ENCODE measurements around the gene FGF11.

The FGF11 gene

DNA sequence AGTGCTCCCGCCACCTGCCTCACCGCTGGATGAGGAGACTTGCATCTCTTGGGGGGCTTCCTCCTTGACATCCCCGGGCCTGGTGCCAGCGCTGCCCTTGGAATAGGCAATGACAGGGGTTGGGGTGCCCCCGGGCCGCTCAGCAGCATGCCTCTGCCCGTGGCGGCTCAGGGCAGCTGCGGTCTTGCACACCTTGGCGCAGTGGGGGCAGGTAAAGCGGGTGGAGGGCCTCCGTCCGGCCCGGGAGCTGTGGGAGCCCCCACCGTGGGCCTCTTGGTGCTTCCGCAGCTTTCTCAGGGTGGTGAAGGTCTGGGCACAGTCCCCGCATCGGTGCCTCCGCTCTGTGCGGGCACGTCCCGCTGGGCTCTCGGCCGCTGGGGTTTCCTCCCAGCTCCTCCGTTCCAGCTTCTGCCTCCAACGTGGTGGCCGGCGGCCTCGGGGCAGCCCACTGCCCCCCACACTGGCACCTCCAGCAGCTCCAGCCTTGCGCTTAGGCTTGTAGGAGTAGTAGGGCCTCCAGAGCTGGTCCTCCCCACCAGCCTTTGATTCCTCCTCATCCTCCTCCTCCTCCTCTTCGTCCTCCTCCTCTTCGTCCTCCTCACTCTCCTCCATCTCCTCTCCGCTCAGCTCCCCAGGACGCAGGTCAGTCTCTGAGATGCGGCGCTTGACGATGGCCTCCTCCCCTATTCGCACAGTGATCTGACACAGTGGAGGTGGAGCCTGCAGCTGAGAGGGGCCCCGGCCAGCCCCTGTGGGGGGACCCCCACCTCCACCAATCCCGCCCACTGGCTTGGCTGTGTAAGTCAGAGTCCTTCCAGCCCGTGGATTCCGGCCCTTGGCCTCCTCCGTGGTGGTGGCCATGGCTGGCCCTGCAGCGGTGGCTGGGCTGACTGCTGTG is 23.4 kb downstream of the FGF11 start:
- DNase-seq: no peak
- Histone ChIP-seq H3K4me3 (ENCODE audit: insufficient read depth, low read depth, low read length, poor library complexity, severe bottlenecking) (no peak overlapping the region), H3K27ac (ENCODE audit: insufficient read depth, low read length, poor library complexity, severe bottlenecking) (no peak overlapping the region), H3K36me3 (ENCODE audit: control insufficient read depth, insufficient read depth, low read length) (peaks cover 38% of the 10 kb centered on the region), H3K27me3 (replicated peaks; ENCODE audit: control insufficient read depth, insufficient read depth, low read length, poor library complexity, severe bottlenecking) (no peaks in the 10 kb centered on the region), H3K9me3 (ENCODE audit: control insufficient read depth, low read length) (no peaks in the 10 kb centered on the region), H3K4me1 (ENCODE audit: control insufficient read depth, insufficient read depth, low read length, poor library complexity, severe bottlenecking) (no peaks in the 10 kb centered on the region)

DNA sequence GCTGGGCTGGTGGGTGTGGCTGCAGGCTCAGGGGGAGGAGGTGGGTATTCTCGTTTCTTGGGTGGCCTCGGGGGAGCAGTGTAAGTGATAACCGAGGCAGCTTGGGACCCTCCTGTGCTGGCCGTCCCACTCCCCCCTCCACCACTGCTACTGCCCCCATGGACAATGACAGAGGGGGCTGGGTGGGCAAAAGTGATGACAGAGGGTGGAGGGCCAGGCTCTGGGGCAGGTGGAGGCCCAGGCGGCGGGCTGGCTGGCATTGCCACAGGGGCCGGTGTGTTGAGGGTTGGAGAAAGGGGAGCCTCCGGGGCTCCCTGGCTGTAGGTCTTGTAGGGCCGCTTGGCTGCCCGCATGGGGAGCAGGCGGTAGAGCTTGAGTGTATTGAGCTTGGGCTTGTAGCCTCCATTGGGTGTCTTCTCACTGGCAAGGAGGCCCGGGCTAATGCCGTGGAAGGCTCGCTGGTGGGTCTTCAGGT is 24.1 kb downstream of the FGF11 start:
- Histone ChIP-seq H3K27ac (ENCODE audit: insufficient read depth, low read length, poor library complexity, severe bottlenecking) (no peak overlapping the region), H3K27me3 (replicated peaks; ENCODE audit: control insufficient read depth, insufficient read depth, low read length, poor library complexity, severe bottlenecking) (no peaks in the 10 kb centered on the region), H3K36me3 (ENCODE audit: control insufficient read depth, insufficient read depth, low read length) (peaks cover 38% of the 10 kb centered on the region), H3K4me3 (ENCODE audit: insufficient read depth, low read depth, low read length, poor library complexity, severe bottlenecking) (no peak overlapping the region), H3K9me3 (ENCODE audit: control insufficient read depth, low read length) (no peaks in the 10 kb centered on the region), H3K4me1 (ENCODE audit: control insufficient read depth, insufficient read depth, low read length, poor library complexity, severe bottlenecking) (no peaks in the 10 kb centered on the region)
- DNase-seq: no peak

DNA sequence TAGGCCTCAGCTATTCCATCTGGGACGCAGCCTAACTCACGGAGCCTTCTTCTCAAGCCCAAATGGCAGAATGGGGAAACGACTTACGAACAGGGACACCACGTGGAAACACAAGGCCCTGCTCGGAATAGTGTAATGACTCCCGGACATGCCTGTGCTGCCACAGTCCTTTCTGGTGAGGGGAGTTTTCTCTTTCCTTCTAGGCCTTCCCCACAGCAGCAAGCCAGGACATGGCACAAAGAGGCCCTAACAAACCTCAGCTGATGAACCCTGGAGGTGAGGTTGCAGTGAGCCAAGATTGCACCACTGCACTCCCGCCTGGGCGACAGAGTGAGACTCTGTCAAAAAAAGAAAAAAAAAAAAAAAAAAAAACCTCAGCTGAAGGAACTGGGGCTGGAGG is 24.8 kb downstream of the FGF11 start:
- Histone ChIP-seq H3K36me3 (ENCODE audit: control insufficient read depth, insufficient read depth, low read length) (peaks cover 38% of the 10 kb centered on the region), H3K9me3 (ENCODE audit: control insufficient read depth, low read length) (no peaks in the 10 kb centered on the region), H3K4me1 (ENCODE audit: control insufficient read depth, insufficient read depth, low read length, poor library complexity, severe bottlenecking) (no peaks in the 10 kb centered on the region), H3K27me3 (replicated peaks; ENCODE audit: control insufficient read depth, insufficient read depth, low read length, poor library complexity, severe bottlenecking) (no peaks in the 10 kb centered on the region), H3K4me3 (ENCODE audit: insufficient read depth, low read depth, low read length, poor library complexity, severe bottlenecking) (no peak overlapping the region), H3K27ac (ENCODE audit: insufficient read depth, low read length, poor library complexity, severe bottlenecking) (no peak overlapping the region)
- no peak for DNase-seq

DNA sequence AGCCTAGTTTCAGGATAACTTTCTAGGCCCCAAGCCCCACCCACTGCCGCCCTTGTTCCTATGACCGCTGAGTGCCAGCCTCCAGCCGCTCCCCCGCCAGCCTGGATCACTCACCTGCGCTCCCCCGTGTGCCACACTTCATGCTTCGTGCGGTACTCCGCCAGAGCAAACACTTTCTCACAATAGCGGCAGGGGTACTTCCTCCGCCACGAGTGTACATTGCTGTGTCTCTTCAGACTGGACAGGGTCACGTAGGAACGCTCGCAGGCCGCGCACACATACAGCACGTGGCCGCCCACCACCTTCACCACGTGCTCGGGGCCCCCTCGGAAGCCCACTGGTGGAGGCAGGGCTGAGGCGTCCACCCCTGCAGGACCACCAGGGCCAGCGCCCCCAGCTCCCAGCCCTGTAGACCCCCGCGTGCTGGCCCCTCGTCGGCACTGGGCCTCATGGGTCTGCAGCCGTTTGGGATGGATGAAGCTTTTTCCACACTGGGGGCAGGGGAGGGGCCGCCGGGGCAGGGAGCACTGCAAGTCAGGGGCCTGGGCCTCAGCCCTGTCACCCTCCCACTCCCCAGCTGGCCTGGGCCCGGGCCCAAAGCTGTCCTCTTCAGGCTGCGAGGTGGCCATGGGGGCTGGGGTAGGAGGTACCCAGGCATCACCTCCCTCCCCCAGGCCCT is 26.4 kb downstream of the FGF11 start:
- Histone ChIP-seq H3K36me3 (ENCODE audit: control insufficient read depth, insufficient read depth, low read length) (peaks cover 38% of the 10 kb centered on the region), H3K4me1 (ENCODE audit: control insufficient read depth, insufficient read depth, low read length, poor library complexity, severe bottlenecking) (no peaks in the 10 kb centered on the region), H3K27me3 (replicated peaks; ENCODE audit: control insufficient read depth, insufficient read depth, low read length, poor library complexity, severe bottlenecking) (no peaks in the 10 kb centered on the region), H3K27ac (ENCODE audit: insufficient read depth, low read length, poor library complexity, severe bottlenecking) (no peak overlapping the region), H3K4me3 (ENCODE audit: insufficient read depth, low read depth, low read length, poor library complexity, severe bottlenecking) (no peak overlapping the region), H3K9me3 (ENCODE audit: control insufficient read depth, low read length) (no peaks in the 10 kb centered on the region)
- no peak for DNase-seq

DNA sequence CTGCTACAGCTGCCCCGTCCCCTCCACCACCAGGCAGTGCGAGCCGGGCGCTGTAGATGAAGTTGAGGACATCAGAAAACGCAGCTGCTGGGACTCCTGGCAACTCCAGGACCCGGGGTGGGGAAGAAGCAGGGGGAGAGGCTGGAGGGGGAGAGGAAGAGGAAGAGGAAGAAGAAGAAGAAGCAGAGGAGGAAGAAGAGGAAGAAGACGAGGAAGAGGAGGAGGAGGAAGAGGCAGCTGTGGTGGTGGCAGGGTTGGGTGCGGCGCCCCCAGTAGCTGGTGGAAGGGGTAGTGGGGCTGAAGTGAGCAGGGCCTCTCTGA is 27.0 kb downstream of the FGF11 start:
- no peaks in the 10 kb centered on the region for H3K27me3 ChIP-seq (replicated peaks; ENCODE audit: control insufficient read depth, insufficient read depth, low read length, poor library complexity, severe bottlenecking)
- H3K4me3 ChIP-seq (ENCODE audit: insufficient read depth, low read depth, low read length, poor library complexity, severe bottlenecking): no peak overlapping the region
- H3K9me3 ChIP-seq (ENCODE audit: control insufficient read depth, low read length): no peaks in the 10 kb centered on the region
- no peaks in the 10 kb centered on the region for H3K4me1 ChIP-seq (ENCODE audit: control insufficient read depth, insufficient read depth, low read length, poor library complexity, severe bottlenecking)
- peaks cover 38% of the 10 kb centered on the region for H3K36me3 ChIP-seq (ENCODE audit: control insufficient read depth, insufficient read depth, low read length)
- no peak overlapping the region for H3K27ac ChIP-seq (ENCODE audit: insufficient read depth, low read length, poor library complexity, severe bottlenecking)
- no peak for DNase-seq

DNA sequence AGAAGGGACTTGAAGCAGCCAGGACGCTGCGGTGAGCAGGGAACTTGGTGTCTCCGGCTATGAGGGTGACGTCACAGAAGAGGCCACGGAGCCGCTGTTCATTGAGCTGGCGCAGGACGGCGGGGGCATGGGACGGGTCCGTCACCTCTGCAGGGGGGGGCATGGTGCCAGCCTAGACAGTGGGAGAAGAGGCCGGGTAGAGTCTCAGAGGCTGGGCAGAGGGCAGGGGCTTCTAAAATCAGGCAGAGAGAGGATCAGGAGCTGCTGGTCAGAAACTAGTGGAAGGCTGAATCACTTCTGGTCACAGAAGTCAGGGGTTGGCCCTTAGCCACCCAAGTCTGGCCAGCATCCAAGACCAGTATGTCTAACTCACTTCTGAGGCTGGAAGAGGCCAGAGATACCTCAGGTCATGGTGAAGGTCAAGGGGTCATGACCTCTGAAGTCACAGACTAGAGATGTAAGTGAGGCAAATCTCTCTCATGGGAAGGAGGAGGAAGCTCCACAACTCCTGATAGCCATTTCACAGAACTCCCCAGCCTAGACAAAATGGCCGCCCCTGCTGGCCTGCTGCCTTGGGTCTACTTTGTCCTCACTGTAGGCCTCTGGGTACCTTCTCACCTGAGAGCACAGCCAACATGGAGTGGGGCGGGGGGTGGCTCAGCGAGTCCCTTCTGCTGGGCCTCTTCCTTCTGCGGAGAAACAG is 27.5 kb downstream of the FGF11 start:
- Histone ChIP-seq H3K36me3 (ENCODE audit: control insufficient read depth, insufficient read depth, low read length) (peaks cover 38% of the 10 kb centered on the region), H3K4me1 (ENCODE audit: control insufficient read depth, insufficient read depth, low read length, poor library complexity, severe bottlenecking) (no peaks in the 10 kb centered on the region), H3K9me3 (ENCODE audit: control insufficient read depth, low read length) (no peaks in the 10 kb centered on the region), H3K27ac (ENCODE audit: insufficient read depth, low read length, poor library complexity, severe bottlenecking) (no peak overlapping the region), H3K4me3 (ENCODE audit: insufficient read depth, low read depth, low read length, poor library complexity, severe bottlenecking) (no peak overlapping the region), H3K27me3 (replicated peaks; ENCODE audit: control insufficient read depth, insufficient read depth, low read length, poor library complexity, severe bottlenecking) (no peaks in the 10 kb centered on the region)
- DNase-seq: no peak

DNA sequence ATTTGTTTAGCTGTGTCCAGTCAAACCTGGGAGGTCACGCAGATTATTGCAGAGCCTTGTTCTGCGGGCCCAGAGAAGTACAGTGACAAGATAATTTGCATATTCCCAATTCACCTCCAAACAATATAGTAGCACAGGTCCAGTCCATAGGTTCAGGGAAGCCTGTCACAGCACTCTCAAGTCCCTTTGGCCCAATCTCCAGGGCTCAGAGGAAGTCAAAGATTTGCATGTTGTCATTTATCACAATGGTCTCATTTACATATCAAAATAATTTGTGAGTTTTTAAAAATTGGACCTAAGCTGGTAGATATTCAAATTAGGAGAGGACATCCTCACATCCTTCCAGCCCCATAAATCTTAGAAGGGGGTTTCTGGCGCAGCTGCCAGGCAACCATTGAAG is 28.2 kb downstream of the FGF11 start:
- no peaks in the 10 kb centered on the region for H3K4me1 ChIP-seq (ENCODE audit: control insufficient read depth, insufficient read depth, low read length, poor library complexity, severe bottlenecking)
- no peak for DNase-seq
- H3K27ac ChIP-seq (ENCODE audit: insufficient read depth, low read length, poor library complexity, severe bottlenecking): no peak overlapping the region
- H3K36me3 ChIP-seq (ENCODE audit: control insufficient read depth, insufficient read depth, low read length): peaks cover 38% of the 10 kb centered on the region
- H3K4me3 ChIP-seq (ENCODE audit: insufficient read depth, low read depth, low read length, poor library complexity, severe bottlenecking): no peak overlapping the region
- H3K9me3 ChIP-seq (ENCODE audit: control insufficient read depth, low read length): no peaks in the 10 kb centered on the region
- H3K27me3 ChIP-seq (replicated peaks; ENCODE audit: control insufficient read depth, insufficient read depth, low read length, poor library complexity, severe bottlenecking): no peaks in the 10 kb centered on the region

DNA sequence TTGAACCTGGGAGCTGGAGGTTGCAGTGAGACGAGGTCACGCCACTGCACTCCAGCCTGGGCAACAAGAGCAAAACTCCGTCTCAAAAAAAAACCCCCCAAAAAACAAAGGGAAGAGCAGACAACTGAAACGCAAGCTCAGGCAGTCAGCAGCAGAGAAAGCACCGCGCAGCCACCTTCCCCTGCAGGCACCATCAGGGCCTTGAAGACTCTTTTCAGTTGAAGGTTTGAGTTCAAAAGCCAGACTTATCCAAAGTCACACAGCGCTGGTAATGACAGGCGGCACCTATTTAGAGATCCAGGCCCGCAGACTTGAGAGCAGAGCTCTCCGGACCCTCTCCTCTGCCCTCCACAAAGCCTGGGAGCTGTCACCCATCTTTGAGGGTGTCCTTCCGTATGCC is 29.0 kb downstream of the FGF11 start:
- no peak for DNase-seq
- Histone ChIP-seq H3K9me3 (ENCODE audit: control insufficient read depth, low read length) (no peaks in the 10 kb centered on the region), H3K4me1 (ENCODE audit: control insufficient read depth, insufficient read depth, low read length, poor library complexity, severe bottlenecking) (no peaks in the 10 kb centered on the region), H3K27me3 (replicated peaks; ENCODE audit: control insufficient read depth, insufficient read depth, low read length, poor library complexity, severe bottlenecking) (no peaks in the 10 kb centered on the region), H3K27ac (ENCODE audit: insufficient read depth, low read length, poor library complexity, severe bottlenecking) (no peak overlapping the region), H3K4me3 (ENCODE audit: insufficient read depth, low read depth, low read length, poor library complexity, severe bottlenecking) (no peak overlapping the region), H3K36me3 (ENCODE audit: control insufficient read depth, insufficient read depth, low read length) (peaks cover 30% of the 10 kb centered on the region)

DNA sequence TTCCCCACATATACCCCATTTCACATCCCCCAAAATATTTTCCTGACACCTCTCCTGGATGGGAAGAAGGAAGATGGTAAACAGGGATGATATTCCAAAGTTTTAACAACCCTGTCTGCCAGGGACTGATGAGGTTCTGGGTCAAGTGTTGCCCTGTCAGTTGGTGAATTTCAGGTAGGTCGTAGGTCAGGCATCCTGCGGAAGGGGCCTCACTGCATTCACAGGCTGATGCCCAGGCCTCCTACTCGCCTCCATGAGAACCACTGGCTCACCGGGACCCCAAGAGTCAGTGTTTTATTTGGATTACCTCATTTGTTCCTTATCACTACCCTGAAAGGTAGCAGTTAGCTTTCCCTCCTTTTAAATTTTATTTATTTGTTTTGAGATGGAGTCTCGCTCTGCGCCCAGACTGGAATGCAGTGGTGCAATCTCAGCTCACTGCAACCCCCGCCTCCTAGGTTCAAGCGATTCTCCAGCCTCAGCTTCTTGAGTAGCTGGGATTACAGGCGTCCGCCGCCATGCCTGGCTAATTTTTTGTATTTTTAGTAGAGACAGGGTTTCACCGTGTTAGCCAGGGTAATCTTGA is 29.6 kb downstream of the FGF11 start:
- peaks cover 24% of the 10 kb centered on the region for H3K36me3 ChIP-seq (ENCODE audit: control insufficient read depth, insufficient read depth, low read length)
- no peak overlapping the region for H3K4me3 ChIP-seq (ENCODE audit: insufficient read depth, low read depth, low read length, poor library complexity, severe bottlenecking)
- no peak for DNase-seq
- no peaks in the 10 kb centered on the region for H3K9me3 ChIP-seq (ENCODE audit: control insufficient read depth, low read length)
- no peak overlapping the region for H3K27ac ChIP-seq (ENCODE audit: insufficient read depth, low read length, poor library complexity, severe bottlenecking)
- H3K4me1 ChIP-seq (ENCODE audit: control insufficient read depth, insufficient read depth, low read length, poor library complexity, severe bottlenecking): no peaks in the 10 kb centered on the region
- H3K27me3 ChIP-seq (replicated peaks; ENCODE audit: control insufficient read depth, insufficient read depth, low read length, poor library complexity, severe bottlenecking): no peaks in the 10 kb centered on the region
